ENCODE measurements around the gene PYGO1. TPM values are rescaled to one million over a fixed set of nuclear protein-coding genes. Genes with fewer than 3 reads are reported as not detected.

PYGO1 gene, protein sequence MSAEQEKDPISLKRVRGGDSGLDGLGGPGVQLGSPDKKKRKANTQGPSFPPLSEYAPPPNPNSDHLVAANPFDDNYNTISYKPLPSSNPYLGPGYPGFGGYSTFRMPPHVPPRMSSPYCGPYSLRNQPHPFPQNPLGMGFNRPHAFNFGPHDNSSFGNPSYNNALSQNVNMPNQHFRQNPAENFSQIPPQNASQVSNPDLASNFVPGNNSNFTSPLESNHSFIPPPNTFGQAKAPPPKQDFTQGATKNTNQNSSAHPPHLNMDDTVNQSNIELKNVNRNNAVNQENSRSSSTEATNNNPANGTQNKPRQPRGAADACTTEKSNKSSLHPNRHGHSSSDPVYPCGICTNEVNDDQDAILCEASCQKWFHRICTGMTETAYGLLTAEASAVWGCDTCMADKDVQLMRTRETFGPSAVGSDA
- polyA plus RNA-seq (2013): under 0.01 TPM

DNA sequence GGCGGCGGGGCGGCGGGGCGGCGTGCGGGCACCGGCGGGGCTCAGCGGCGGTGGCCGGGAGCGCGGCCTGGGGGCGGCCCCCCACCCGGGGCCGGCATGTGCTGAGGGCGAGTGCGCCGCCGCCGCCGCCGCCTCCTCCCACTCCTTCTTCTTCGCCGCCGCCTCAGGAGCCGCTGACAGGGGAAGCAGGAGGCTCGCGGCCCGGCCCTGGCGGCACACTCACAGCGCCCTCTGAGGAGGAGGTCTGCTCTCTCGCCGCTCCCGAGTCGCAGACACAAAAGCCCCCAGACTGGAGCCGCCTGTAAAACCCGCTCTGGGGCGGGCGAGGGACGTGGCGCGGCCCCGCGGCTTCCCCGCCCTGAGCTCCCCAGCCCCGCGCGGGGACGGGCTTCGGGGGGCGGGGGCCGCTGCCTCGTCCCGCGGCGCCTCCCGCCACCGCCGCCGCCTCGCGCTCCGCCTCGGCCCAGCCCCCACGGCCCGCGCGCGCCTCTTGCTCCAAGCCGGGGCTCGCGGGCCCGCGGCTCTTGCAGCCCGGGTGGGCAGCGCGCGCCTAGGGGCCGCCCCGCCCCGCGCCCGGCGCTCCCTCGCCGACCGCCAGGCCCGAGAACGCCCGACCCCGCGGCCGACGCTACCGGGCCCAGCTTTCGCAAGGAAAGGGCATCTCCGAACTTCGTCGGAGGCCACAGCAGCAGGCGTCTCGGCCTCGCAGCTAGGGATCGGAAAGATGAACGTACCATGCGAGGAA, at the start of gene PYGO1:
Gene PYGO1 (minus strand): TSS at position 276 of the 745 bp plus-strand sequence. CDS start 462 bp downstream, outside the sequence.
- DNase-seq: peak; percentile 58 to 81 (median 71)
- Histone ChIP-seq H3K4me3 (ENCODE audit: control insufficient read depth in 1 of 7, extremely low read depth in 1 of 7, insufficient read depth in 4 of 7, low read depth in 2 of 7, low read length in 6 of 7) (peak within 1 kb of the TSS; percentile 44 to 75 (median 63)), H3K4me1 (ENCODE audit: control extremely low read depth in 1 of 4, control insufficient read depth in 4 of 4, insufficient read depth in 4 of 4, low read length in 3 of 4) (peaks cover 0 to 10% (median 7%) of the 10 kb centered on the region in 4 experiments), H3K27ac (ENCODE audit: insufficient read depth in 1 of 2, low read depth in 1 of 2, low read length in 2 of 2, poor library complexity in 1 of 2, severe bottlenecking in 2 of 2) (no peak within 1 kb of the TSS), H3K9me3 (ENCODE audit: control extremely low read depth in 1 of 5, control insufficient read depth in 4 of 5, insufficient read depth in 2 of 5, low read depth in 1 of 5, low read length in 4 of 5) (peaks cover 0 to 6% (median 0%) of the 10 kb centered on the region in 5 experiments), H3K36me3 (ENCODE audit: control insufficient read depth in 4 of 4, insufficient read depth in 4 of 4, low read length in 3 of 4) (no peaks in the 10 kb centered on the region), H3K27me3 (replicated peaks in 2 of 5; ENCODE audit: control insufficient read depth in 4 of 5, insufficient read depth in 5 of 5, low read length in 4 of 5) (peaks cover 12 to 67% (median 42%) of the 10 kb centered on the region in 5 experiments)
- under 1% methylated on average over 100 of the region's 107 CpGs for WGBS (ENCODE audit: insufficient coverage)
- CTCF ChIA-PET: no interaction called here
- POLR2A ChIA-PET: interaction anchor here (0.7 kb wide), 1 partner anchor 263 kb away, joined by 3 read pairs; no protein-coding TSS in a partner anchor

DNA sequence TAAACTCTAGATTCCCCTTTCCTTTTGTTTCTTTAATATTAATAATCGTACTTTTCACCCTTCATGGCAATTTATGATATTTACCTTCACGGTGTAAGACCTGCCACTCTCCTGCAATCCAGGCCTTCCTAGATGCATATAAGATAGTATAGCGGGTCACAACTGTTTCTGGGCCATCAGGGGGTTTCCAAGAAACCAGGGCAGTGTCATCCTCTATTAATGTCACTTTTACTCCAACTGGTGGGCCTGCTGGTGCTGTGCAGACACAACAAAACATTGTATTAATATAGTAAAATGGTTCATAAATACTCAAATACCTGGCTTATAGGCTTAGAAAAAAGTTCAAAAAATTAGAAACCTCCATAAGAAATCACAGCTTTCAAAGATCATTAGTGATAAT, 48.9 kb upstream of the PYGO1 start:
- H3K27me3 ChIP-seq (replicated peaks in 2 of 5; ENCODE audit: control insufficient read depth in 4 of 5, insufficient read depth in 5 of 5, low read length in 4 of 5): no peaks in the 10 kb centered on the region
- no peaks in the 10 kb centered on the region for H3K36me3 ChIP-seq (ENCODE audit: control insufficient read depth in 4 of 4, insufficient read depth in 4 of 4, low read length in 3 of 4)
- no peak for DNase-seq
- no peak overlapping the region for H3K4me3 ChIP-seq (ENCODE audit: control insufficient read depth in 1 of 7, extremely low read depth in 1 of 7, insufficient read depth in 4 of 7, low read depth in 2 of 7, low read length in 6 of 7)
- no peak overlapping the region for H3K27ac ChIP-seq (ENCODE audit: insufficient read depth in 1 of 2, low read depth in 1 of 2, low read length in 2 of 2, poor library complexity in 1 of 2, severe bottlenecking in 2 of 2)
- WGBS (ENCODE audit: insufficient coverage): 95% methylated on average over 3 of the region's 3 CpGs
- no peaks in the 10 kb centered on the region for H3K9me3 ChIP-seq (ENCODE audit: control extremely low read depth in 1 of 5, control insufficient read depth in 4 of 5, insufficient read depth in 2 of 5, low read depth in 1 of 5, low read length in 4 of 5)
- ChIA-PET CTCF (no interaction called here), POLR2A (no interaction called here)
- H3K4me1 ChIP-seq (ENCODE audit: control extremely low read depth in 1 of 4, control insufficient read depth in 4 of 4, insufficient read depth in 4 of 4, low read length in 3 of 4): no peaks in the 10 kb centered on the region

DNA sequence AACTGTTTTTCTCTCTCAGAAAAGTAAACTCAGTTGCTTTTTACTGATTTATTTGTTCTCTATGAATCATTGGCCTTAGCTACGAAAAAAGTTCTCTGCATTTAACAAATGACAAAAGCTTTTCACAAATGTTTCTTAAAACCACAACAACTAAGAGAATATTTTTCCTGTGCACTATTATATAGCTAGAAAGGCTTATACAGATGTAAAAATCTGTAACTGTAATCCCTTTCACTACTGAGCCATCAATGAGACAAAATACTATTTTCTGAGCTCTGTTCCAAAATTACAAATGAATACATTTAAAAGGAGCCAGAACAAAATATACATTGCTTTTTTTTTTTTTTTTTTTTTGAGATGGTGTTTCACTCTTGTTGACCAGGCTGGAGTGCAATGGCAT, 45.6 kb upstream of the PYGO1 start:
- POLR2A ChIA-PET: no interaction called here
- Histone ChIP-seq H3K27me3 (replicated peaks in 2 of 5; ENCODE audit: control insufficient read depth in 4 of 5, insufficient read depth in 5 of 5, low read length in 4 of 5) (no peaks in the 10 kb centered on the region), H3K4me3 (ENCODE audit: control insufficient read depth in 1 of 7, extremely low read depth in 1 of 7, insufficient read depth in 4 of 7, low read depth in 2 of 7, low read length in 6 of 7) (no peak overlapping the region), H3K36me3 (ENCODE audit: control insufficient read depth in 4 of 4, insufficient read depth in 4 of 4, low read length in 3 of 4) (no peaks in the 10 kb centered on the region), H3K4me1 (ENCODE audit: control extremely low read depth in 1 of 4, control insufficient read depth in 4 of 4, insufficient read depth in 4 of 4, low read length in 3 of 4) (no peaks in the 10 kb centered on the region), H3K27ac (ENCODE audit: insufficient read depth in 1 of 2, low read depth in 1 of 2, low read length in 2 of 2, poor library complexity in 1 of 2, severe bottlenecking in 2 of 2) (no peak overlapping the region), H3K9me3 (ENCODE audit: control extremely low read depth in 1 of 5, control insufficient read depth in 4 of 5, insufficient read depth in 2 of 5, low read depth in 1 of 5, low read length in 4 of 5) (no peaks in the 10 kb centered on the region)
- WGBS (ENCODE audit: insufficient coverage): 80% methylated on average over 1 of the region's 1 CpG
- CTCF ChIA-PET: interaction anchor here (1.2 to 1.6 kb wide), 2 partner anchors 11 to 13 kb away, joined by 3 to 5 read pairs; no protein-coding TSS in a partner anchor
- DNase-seq: no peak

DNA sequence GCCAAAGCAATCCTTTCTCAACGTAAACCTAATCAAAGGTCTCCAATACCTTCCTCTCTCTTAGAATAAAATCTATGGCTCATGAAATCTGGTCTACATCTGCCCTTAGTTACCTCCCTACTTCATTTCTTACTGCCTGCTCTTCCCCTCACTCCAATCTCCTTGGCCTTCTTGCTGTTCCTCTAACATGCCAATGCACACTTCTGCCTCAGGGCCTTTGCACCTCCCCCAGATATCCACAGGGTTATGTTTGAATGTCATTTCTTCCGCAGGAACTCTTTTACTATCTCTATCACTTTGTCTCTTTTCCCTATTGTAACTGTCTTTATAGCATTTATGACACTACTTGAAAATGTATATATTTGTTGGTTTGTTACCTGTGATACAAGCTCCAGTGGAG, 44.3 kb upstream of the PYGO1 start:
- CTCF ChIA-PET: no interaction called here
- no peak for DNase-seq
- Histone ChIP-seq H3K4me1 (ENCODE audit: control extremely low read depth in 1 of 4, control insufficient read depth in 4 of 4, insufficient read depth in 4 of 4, low read length in 3 of 4) (no peaks in the 10 kb centered on the region), H3K4me3 (ENCODE audit: control insufficient read depth in 1 of 7, extremely low read depth in 1 of 7, insufficient read depth in 4 of 7, low read depth in 2 of 7, low read length in 6 of 7) (no peak overlapping the region), H3K9me3 (ENCODE audit: control extremely low read depth in 1 of 5, control insufficient read depth in 4 of 5, insufficient read depth in 2 of 5, low read depth in 1 of 5, low read length in 4 of 5) (no peaks in the 10 kb centered on the region), H3K27ac (ENCODE audit: insufficient read depth in 1 of 2, low read depth in 1 of 2, low read length in 2 of 2, poor library complexity in 1 of 2, severe bottlenecking in 2 of 2) (no peak overlapping the region), H3K27me3 (replicated peaks in 2 of 5; ENCODE audit: control insufficient read depth in 4 of 5, insufficient read depth in 5 of 5, low read length in 4 of 5) (no peaks in the 10 kb centered on the region), H3K36me3 (ENCODE audit: control insufficient read depth in 4 of 4, insufficient read depth in 4 of 4, low read length in 3 of 4) (no peaks in the 10 kb centered on the region)
- WGBS (ENCODE audit: insufficient coverage): 100% methylated on average over 1 of the region's 2 CpGs
- POLR2A ChIA-PET: no interaction called here

DNA sequence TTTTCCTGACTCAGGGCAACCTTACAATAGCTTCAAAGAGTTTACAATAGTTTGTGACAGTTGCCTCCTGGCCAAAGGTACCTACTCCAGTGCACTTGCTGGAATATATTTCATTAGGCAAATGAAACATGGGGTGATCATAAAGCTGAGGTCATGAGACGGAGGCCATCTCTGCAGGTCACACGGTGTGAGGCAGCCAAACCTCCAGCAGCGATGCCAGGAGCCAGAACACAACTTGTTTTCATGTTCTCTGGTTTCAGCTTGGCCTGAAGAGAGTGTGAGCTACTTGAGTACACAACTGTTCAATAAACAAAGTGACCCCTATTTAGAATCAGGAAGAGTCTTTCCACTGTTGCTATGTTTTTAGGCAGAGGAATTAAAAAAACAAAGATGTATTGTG, 42.7 kb upstream of the PYGO1 start:
- Histone ChIP-seq H3K4me1 (ENCODE audit: control extremely low read depth in 1 of 4, control insufficient read depth in 4 of 4, insufficient read depth in 4 of 4, low read length in 3 of 4) (no peaks in the 10 kb centered on the region), H3K27ac (ENCODE audit: insufficient read depth in 1 of 2, low read depth in 1 of 2, low read length in 2 of 2, poor library complexity in 1 of 2, severe bottlenecking in 2 of 2) (no peak overlapping the region), H3K9me3 (ENCODE audit: control extremely low read depth in 1 of 5, control insufficient read depth in 4 of 5, insufficient read depth in 2 of 5, low read depth in 1 of 5, low read length in 4 of 5) (no peaks in the 10 kb centered on the region), H3K36me3 (ENCODE audit: control insufficient read depth in 4 of 4, insufficient read depth in 4 of 4, low read length in 3 of 4) (no peaks in the 10 kb centered on the region), H3K27me3 (replicated peaks in 2 of 5; ENCODE audit: control insufficient read depth in 4 of 5, insufficient read depth in 5 of 5, low read length in 4 of 5) (no peaks in the 10 kb centered on the region), H3K4me3 (ENCODE audit: control insufficient read depth in 1 of 7, extremely low read depth in 1 of 7, insufficient read depth in 4 of 7, low read depth in 2 of 7, low read length in 6 of 7) (no peak overlapping the region)
- 88% methylated on average over 3 of the region's 3 CpGs for WGBS (ENCODE audit: insufficient coverage)
- ChIA-PET CTCF (interaction anchor here (0.6 kb wide), 1 partner anchor 1215 kb away, joined by 4 read pairs; no protein-coding TSS in a partner anchor), POLR2A (no interaction called here)
- no peak for DNase-seq

DNA sequence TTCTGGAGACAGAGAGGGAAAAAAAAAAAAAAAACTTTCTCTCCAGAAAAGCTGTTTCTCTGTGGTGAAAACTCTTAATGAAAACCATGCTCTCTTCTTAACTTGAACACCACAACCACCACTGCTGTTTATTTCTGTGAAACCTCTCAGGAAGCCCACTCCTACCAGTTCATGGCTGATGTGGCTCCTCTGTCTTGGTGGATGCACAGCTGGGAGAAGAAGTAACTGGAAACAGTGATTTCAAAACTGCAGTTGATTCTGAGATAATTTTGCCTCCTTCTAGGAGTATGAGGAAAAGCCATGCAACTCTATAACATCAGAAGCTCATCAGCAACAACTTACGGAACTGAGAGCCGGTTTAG, 40.2 kb upstream of the PYGO1 start:
- Histone ChIP-seq H3K4me3 (ENCODE audit: control insufficient read depth in 1 of 7, extremely low read depth in 1 of 7, insufficient read depth in 4 of 7, low read depth in 2 of 7, low read length in 6 of 7) (no peak overlapping the region), H3K4me1 (ENCODE audit: control extremely low read depth in 1 of 4, control insufficient read depth in 4 of 4, insufficient read depth in 4 of 4, low read length in 3 of 4) (no peaks in the 10 kb centered on the region), H3K36me3 (ENCODE audit: control insufficient read depth in 4 of 4, insufficient read depth in 4 of 4, low read length in 3 of 4) (no peaks in the 10 kb centered on the region), H3K9me3 (ENCODE audit: control extremely low read depth in 1 of 5, control insufficient read depth in 4 of 5, insufficient read depth in 2 of 5, low read depth in 1 of 5, low read length in 4 of 5) (no peaks in the 10 kb centered on the region), H3K27ac (ENCODE audit: insufficient read depth in 1 of 2, low read depth in 1 of 2, low read length in 2 of 2, poor library complexity in 1 of 2, severe bottlenecking in 2 of 2) (no peak overlapping the region), H3K27me3 (replicated peaks in 2 of 5; ENCODE audit: control insufficient read depth in 4 of 5, insufficient read depth in 5 of 5, low read length in 4 of 5) (no peaks in the 10 kb centered on the region)
- ChIA-PET POLR2A (no interaction called here), CTCF (interaction anchor here (0.7 to 1.0 kb wide), 2 partner anchors 17 to 222 kb away, joined by 3 read pairs; no protein-coding TSS in a partner anchor)
- WGBS (ENCODE audit: insufficient coverage): 100% methylated on average over 2 of the region's 2 CpGs
- DNase-seq: no peak
